Pancreas (tissue), 10 donors: ENCODE data around the gene PADI1. TPM values are rescaled to one million over a fixed set of nuclear protein-coding genes. Genes with fewer than 3 reads are reported as not detected.

Experiments used
- ATAC-seq, 4 donors: fragments of 200-7000 bp; cut with Tn5 transposase; one replicate each; pipeline versions ENCODE4 v1.8.0 to v1.9.1; 2020; ENCODE audit warnings: mild to moderate bottlenecking in 4 of 4, moderate library complexity in 4 of 4
- DNase-seq, 6 donors: peaks; one replicate each; pipeline ENCODE4 v3.0.0-alpha.2; 2020
- FAIRE-seq: peaks from 2 replicates; lab custom pipeline; 2012; peaks lifted over from hg19 to GRCh38; lab: Jason Lieb, UNC
- H3K27ac ChIP-seq, 4 donors: fragments of 200-600 bp; sonication (generic); 1 replicate in 3 of 4; 2 replicates in 1 of 4; pipeline versions ENCODE4 v1.5.0 to v1.8.0; 2020
- H3K27me3 ChIP-seq, 4 donors: fragments of 200-600 bp; one replicate each; pipeline ENCODE4 v1.8.0; 2021
- H3K36me3 ChIP-seq, 3 donors: fragments of 200-600 bp; sonication (generic) in 1 of 3; one replicate each; pipeline versions ENCODE4 v1.5.0 to v1.8.0; 2020 to 2021
- H3K4me1 ChIP-seq, 3 donors: fragments of 200-600 bp; one replicate each; pipeline ENCODE4 v1.8.0; 2021
- H3K4me3 ChIP-seq, 4 donors: fragments of 200-600 bp; sonication (generic) in 2 of 4; one replicate each; pipeline versions ENCODE4 v1.5.0 to v1.8.0; 2020 to 2021
- H3K9me3 ChIP-seq, 4 donors: fragments of 200-600 bp; one replicate each; pipeline ENCODE4 v1.8.0; 2021
- CTCF ChIP-seq, 4 donors: fragments of 200-600 bp; sonication (generic) in 3 of 4; IDR thresholded peaks; one replicate each; pipeline versions ENCODE4 v1.5.0 to v1.8.0; 2021; ENCODE audit warnings: antibody characterized with exemption in 4 of 4
- WGBS, 2 donors: extraction: QIAGEN DNeasy Blood & Tissue Kit; methylation state at CpG; one replicate each; pipeline ENCODE4 v1.1.7; 2013; 5-methylcytosine and 5-hydroxymethylcytosine counted together
- intact Hi-C, 3 donors: fragments of 100-400 bp; cut with DNase I; formaldehyde crosslinking; loops; one replicate each; pipeline versions ENCODE4 v1.11.1 to v1.14.2; 2022
- polyA plus RNA-seq, 2 donors: library from polyadenylated mRNA; stranded (reverse); fragments of 200-250 nt; gene quantifications; one replicate each; pipeline ENCODE4 v1.2.3, GENCODE V29; 2013
- total RNA-seq, 6 donors: library from RNA; stranded (reverse); fragmentation: NEBNext Ultra II Directional in 4 of 6; extraction: Animal tissue kit (Norgen Biotek cat#: 25700) in 4 of 6; gene quantifications; one replicate each; pipeline versions ENCODE4 v1.2.1 to v1.2.4, GENCODE V29; 2021 to 2023
- donor health status: healthy with polysubstance abuse.
- donor health status: DM: no; HTN: no; CAD: no; lungs with moderate emphysema.
- donor health status: DM: no; HTN: no; CAD: no.
- donor health status: control.
- donor health status: control.
- donor health status: Bipolar disorder and iron deficiency.
- donor health status: DM: yes; HTN: yes; CAD: no.
- donor health status: DM: no; HTN: no; CAD: no.
- donor health status: DM: no; HTN: no; CAD: no.
- donor health status: DM: yes; HTN: yes; CAD: no.

PADI1 gene
- total and polyA plus RNA-seq, 8 donors: 0.23 TPM; not detected in 7

- Histone ChIP-seq H3K4me1 (no peaks in the 10 kb centered on the region), H3K36me3 (no peaks in the 10 kb centered on the region), H3K4me3 (no peak overlapping the region), H3K27ac (no peak overlapping the region), H3K27me3 (no peaks in the 10 kb centered on the region), H3K9me3 (no peaks in the 10 kb centered on the region)
- DNase-seq: no peak
- intact Hi-C loops: no loop called here
- FAIRE-seq: no peak
- 67 to 91% methylated on average over 2 of the region's 2 CpGs for WGBS, 2 donors
- no peak for ATAC-seq
- no peak for TF ChIP-seq CTCF (IDR thresholded peaks at IDR 0.05)
Observed at GRCh38 chr1:17265162-17265561, 60.2 kb downstream of the PADI1 start.

GRCh38 chr1:17265950-17266349, 61.0 kb downstream of the PADI1 start:
- Histone ChIP-seq H3K36me3 (no peaks in the 10 kb centered on the region), H3K4me1 (no peaks in the 10 kb centered on the region), H3K4me3 (no peak overlapping the region), H3K9me3 (no peaks in the 10 kb centered on the region), H3K27me3 (no peaks in the 10 kb centered on the region), H3K27ac (no peak overlapping the region)
- 84 to 91% methylated on average over 4 of the region's 4 CpGs for WGBS, 2 donors
- intact Hi-C loops: no loop called here
- FAIRE-seq (no peak), DNase-seq (no peak), ATAC-seq (no peak)
- TF ChIP-seq CTCF (IDR thresholded peaks at IDR 0.05): no peak

- H3K36me3 ChIP-seq: no peaks in the 10 kb centered on the region
- no peaks in the 10 kb centered on the region for H3K9me3 ChIP-seq
- ATAC-seq (no peak), FAIRE-seq (no peak), DNase-seq (no peak)
- H3K27ac ChIP-seq: no peak overlapping the region
- WGBS, 2 donors: 85 to 92% methylated on average over 23 of the region's 23 CpGs
- no peak for TF ChIP-seq CTCF (IDR thresholded peaks at IDR 0.05)
- H3K27me3 ChIP-seq: no peaks in the 10 kb centered on the region
- intact Hi-C loops: no loop called here
- no peak overlapping the region for H3K4me3 ChIP-seq
- H3K4me1 ChIP-seq: no peaks in the 10 kb centered on the region
Observed at GRCh38 chr1:17270891-17271765, 66.2 kb downstream of the PADI1 start.

GRCh38 chr1:17272066-17272465, 67.1 kb downstream of the PADI1 start:
- Histone ChIP-seq H3K4me1 (no peaks in the 10 kb centered on the region), H3K27ac (no peak overlapping the region), H3K36me3 (no peaks in the 10 kb centered on the region), H3K9me3 (no peaks in the 10 kb centered on the region), H3K4me3 (no peak overlapping the region), H3K27me3 (no peaks in the 10 kb centered on the region)
- FAIRE-seq: no peak
- DNase-seq: no peak
- ATAC-seq: no peak
- no peak for TF ChIP-seq CTCF (IDR thresholded peaks at IDR 0.05)
- 80 to 85% methylated on average over 6 of the region's 6 CpGs for WGBS, 2 donors
- intact Hi-C loops: no loop called here

DNA sequence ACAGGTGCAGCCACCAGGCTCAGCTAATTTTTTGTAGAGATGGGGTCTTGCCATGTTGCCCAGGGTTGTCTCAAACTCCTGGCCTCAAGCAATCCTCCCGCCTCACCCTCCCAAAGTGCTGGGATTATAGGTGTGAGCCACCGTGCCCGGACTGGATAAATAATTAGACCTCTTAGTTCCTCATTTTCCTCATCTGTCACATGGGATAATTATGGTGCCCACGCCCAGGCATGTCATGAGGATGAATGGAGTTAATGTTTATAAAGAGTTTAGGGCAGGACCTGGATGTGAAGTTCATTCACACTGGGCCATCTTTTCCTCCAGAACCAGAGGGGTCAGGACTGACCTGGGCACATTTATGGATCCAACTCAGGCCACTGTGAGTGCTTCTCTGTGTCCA, 67.7 kb downstream of the PADI1 start:
- FAIRE-seq (no peak), DNase-seq (no peak), ATAC-seq (no peak)

More for the DNA sequence above, 67.7 kb downstream of the PADI1 start:
- intact Hi-C loops: no loop called here
- H3K36me3 ChIP-seq: no peaks in the 10 kb centered on the region
- no peak for TF ChIP-seq CTCF (IDR thresholded peaks at IDR 0.05)
- H3K27me3 ChIP-seq: no peaks in the 10 kb centered on the region
- no peak overlapping the region for H3K4me3 ChIP-seq
- H3K27ac ChIP-seq: no peak overlapping the region
- WGBS, 2 donors: 56 to 71% methylated on average over 4 of the region's 4 CpGs
- H3K9me3 ChIP-seq: no peaks in the 10 kb centered on the region
- H3K4me1 ChIP-seq: no peaks in the 10 kb centered on the region
